ENCODE data around the gene NGFR.

GRCh38 chr17:49552070-49552751 is 57.1 kb downstream of the NGFR start:
- TF ChIP-seq CTCF (conservative IDR thresholded peaks at IDR 0.05; ENCODE audit: low read depth, low read length) (no peak), EZH2 (IDR thresholded peaks at IDR 0.05; ENCODE audit: borderline replicate concordance, low read depth, low read length, poor library complexity, severe bottlenecking) (no peak)
